OCI-LY3 (cell line): ENCODE results near the gene DAP3.
"Not testable (repeated sequence)": the region's sequence is repeated elsewhere in the genome, so short reads cannot be mapped to it uniquely, and the experiment has no call there.

Experiments used
- H2AFZ ChIP-seq: fragments of 200-600, 300-600 bp; shearing (Covaris generic); 2 replicates; pipeline ENCODE4 v1.6.0; 2014; ENCODE audit warnings: antibody characterized with exemption, low read depth, low read length
- H3K27ac ChIP-seq: fragments of 200-600, 300-600 bp; sonication (generic); 2 replicates; pipeline ENCODE4 v1.5.1; 2014; ENCODE audit warnings: mild to moderate bottlenecking, low read length, moderate library complexity, mixed read lengths
- H3K27me3 ChIP-seq: fragments of 200-600, 300-600 bp; sonication (generic); 2 replicates; pipeline ENCODE4 v1.6.1; 2014; ENCODE audit warnings: low read depth, low read length, mixed read lengths
- H3K36me3 ChIP-seq: fragments of 200-600, 300-600 bp; sonication (generic); replicated peaks from 2 replicates; pipeline ENCODE3; 2014; ENCODE audit warnings: low read depth, low read length, mixed read lengths
- H3K4me1 ChIP-seq: fragments of 300-600, 200-600 bp; sonication (generic); 2 replicates; pipeline ENCODE4 v1.6.1; 2014; ENCODE audit warnings: low read length, mixed read lengths
- H3K4me2 ChIP-seq: fragments of 200-600, 300-600 bp; sonication (generic); 2 replicates; pipeline ENCODE4 v1.6.1; 2014; ENCODE audit warnings: low read length, mixed read lengths
- H3K4me3 ChIP-seq: fragments of 300-600, 200-600 bp; sonication (generic); 2 replicates; pipeline ENCODE4 v1.5.1; 2014; ENCODE audit warnings: antibody characterized with exemption, mild to moderate bottlenecking, low read length, moderate library complexity
- H3K79me2 ChIP-seq: fragments of 300-600, 200-600 bp; shearing (Covaris generic); 2 replicates; pipeline ENCODE4 v1.6.1; 2014; ENCODE audit warnings: mild to moderate bottlenecking, low read length, mixed read lengths
- H3K9ac ChIP-seq: fragments of 300-600, 200-600 bp; shearing (Covaris generic); 2 replicates; pipeline ENCODE4 v1.6.0; 2014; ENCODE audit warnings: mild to moderate bottlenecking, low read length, moderate library complexity
- H3K9me3 ChIP-seq: fragments of 200-600, 300-600 bp; shearing (Covaris generic); 2 replicates; pipeline ENCODE4 v1.6.1; 2014; ENCODE audit warnings: low read length, mixed read lengths; ENCODE audit not compliant: insufficient read depth
- H4K20me1 ChIP-seq: fragments of 200-600, 300-600 bp; sonication (generic); 2 replicates; pipeline ENCODE4 v1.6.1; 2016; ENCODE audit warnings: low read length, mixed read lengths; ENCODE audit not compliant: insufficient read depth
- CTCF ChIP-seq: fragments of 200-600, 300-600 bp; sonication (generic); IDR thresholded peaks from 2 replicates; pipeline ENCODE4 v1.5.1; 2014; ENCODE audit warnings: antibody characterized with exemption, low read length, low read depth
- EZH2phosphoT487 ChIP-seq: fragments of 200-600 bp; shearing (Covaris generic); IDR thresholded peaks from 2 replicates; pipeline ENCODE4 v1.6.1; 2018; ENCODE audit warnings: antibody characterized with exemption, mixed run types, low read depth

The DAP3 gene

GRCh38 chr1:155696524-155696923 lies 7.6 kb downstream of the DAP3 start:
- Histone ChIP-seq H3K4me2 (no peak overlapping the region), H3K9ac (no peak overlapping the region), H3K9me3 (no peaks in the 10 kb centered on the region), H3K27ac (no peak overlapping the region), H3K27me3 (no peaks in the 10 kb centered on the region), H3K79me2 (peaks cover 89% of the 10 kb centered on the region), H3K36me3 (peaks cover 43% of the 10 kb centered on the region), H3K4me1 (no peaks in the 10 kb centered on the region), H3K4me3 (no peak overlapping the region), H2AFZ (no peak overlapping the region), H4K20me1 (peaks cover 21% of the 10 kb centered on the region)
- TF ChIP-seq EZH2phosphoT487 = no peak
- no peak for TF ChIP-seq CTCF

- Histone ChIP-seq H4K20me1 (peaks cover 21% of the 10 kb centered on the region), H3K4me1 (no peaks in the 10 kb centered on the region), H3K4me3 (no peak overlapping the region), H3K9me3 (no peaks in the 10 kb centered on the region), H3K27me3 (no peaks in the 10 kb centered on the region), H2AFZ (no peak overlapping the region), H3K9ac (no peak overlapping the region), H3K4me2 (no peak overlapping the region), H3K27ac (no peak overlapping the region), H3K36me3 (peaks cover 38% of the 10 kb centered on the region), H3K79me2 (peaks cover 84% of the 10 kb centered on the region)
- TF ChIP-seq CTCF (no peak), EZH2phosphoT487 (no peak)
Measured at GRCh38 chr1:155697046-155697445, 8.2 kb downstream of the DAP3 start.

DNA sequence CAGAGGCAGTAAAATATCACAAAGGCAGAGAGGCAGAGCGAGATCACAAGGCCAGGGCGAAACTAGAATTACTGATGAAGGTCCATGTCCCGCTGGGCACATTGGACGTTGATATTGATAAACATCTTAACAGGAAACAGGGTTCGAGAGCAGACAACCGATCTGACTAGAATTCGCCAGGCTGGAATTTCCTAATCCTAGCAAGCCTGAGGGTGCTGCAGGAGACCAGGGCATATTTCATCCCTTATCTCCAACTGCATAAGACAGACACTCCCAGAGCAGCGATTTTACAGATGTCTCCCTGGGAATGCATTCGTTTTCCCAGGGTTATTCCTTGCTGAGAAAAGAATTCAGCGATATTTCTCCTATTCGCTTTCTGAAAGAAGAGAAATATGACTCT lies 8.7 kb downstream of the DAP3 start:
- not testable (repeated sequence) for H3K4me3 ChIP-seq, H3K27ac ChIP-seq

DNA sequence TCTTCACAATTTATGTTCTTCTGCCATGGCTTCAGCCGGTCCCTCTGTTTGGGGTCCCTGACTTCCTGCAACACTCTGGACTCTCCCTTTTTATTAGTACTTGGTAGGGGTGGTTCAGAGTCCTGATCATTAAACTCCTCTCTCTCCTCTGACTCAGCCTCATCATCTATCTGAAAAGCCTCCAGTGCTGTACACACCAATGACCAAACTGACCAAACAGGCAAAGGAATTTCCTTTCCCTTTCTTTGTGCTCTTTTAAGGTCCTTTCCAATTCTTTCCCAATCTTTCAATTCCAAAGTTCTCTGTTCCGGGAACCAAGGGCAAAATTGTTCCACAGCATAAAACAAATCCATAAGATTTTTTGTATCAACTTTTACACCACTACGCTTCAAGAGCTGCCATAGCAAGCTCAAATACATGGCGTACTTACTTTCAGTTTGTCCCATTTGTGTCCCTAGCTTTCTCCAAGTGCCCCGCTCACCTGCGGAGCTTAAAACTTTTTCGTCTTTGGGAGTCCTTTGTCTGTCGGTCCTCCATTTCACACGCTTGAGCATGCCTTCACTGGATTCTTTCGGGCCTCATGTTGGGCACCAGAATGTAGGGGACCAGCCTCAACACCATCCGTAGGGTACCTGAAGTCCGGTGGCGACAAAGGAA lies 9.6 kb downstream of the DAP3 start:
- H3K36me3 ChIP-seq = peaks cover 27% of the 10 kb centered on the region
- peaks cover 25% of the 10 kb centered on the region for H4K20me1 ChIP-seq
- H3K9me3 ChIP-seq = no peaks in the 10 kb centered on the region
- peaks cover 84% of the 10 kb centered on the region for H3K79me2 ChIP-seq
- TF ChIP-seq CTCF (no peak), EZH2phosphoT487 (no peak)
- H3K4me3 ChIP-seq = no peak overlapping the region
- H3K4me1 ChIP-seq = no peaks in the 10 kb centered on the region
- no peak overlapping the region for H2AFZ ChIP-seq
- H3K4me2 ChIP-seq = no peak overlapping the region
- H3K9ac ChIP-seq = no peak overlapping the region
- H3K27me3 ChIP-seq = no peaks in the 10 kb centered on the region
- no peak overlapping the region for H3K27ac ChIP-seq

More for the DNA sequence above, 8.7 kb downstream of the DAP3 start:
- H3K79me2 ChIP-seq = peaks cover 84% of the 10 kb centered on the region
- peaks cover 21% of the 10 kb centered on the region for H4K20me1 ChIP-seq
- H3K27me3 ChIP-seq, H3K4me2 ChIP-seq, H3K4me1 ChIP-seq, H3K9ac ChIP-seq, H2AFZ ChIP-seq, H3K9me3 ChIP-seq: not testable (repeated sequence)
- peaks cover 32% of the 10 kb centered on the region for H3K36me3 ChIP-seq

DNA sequence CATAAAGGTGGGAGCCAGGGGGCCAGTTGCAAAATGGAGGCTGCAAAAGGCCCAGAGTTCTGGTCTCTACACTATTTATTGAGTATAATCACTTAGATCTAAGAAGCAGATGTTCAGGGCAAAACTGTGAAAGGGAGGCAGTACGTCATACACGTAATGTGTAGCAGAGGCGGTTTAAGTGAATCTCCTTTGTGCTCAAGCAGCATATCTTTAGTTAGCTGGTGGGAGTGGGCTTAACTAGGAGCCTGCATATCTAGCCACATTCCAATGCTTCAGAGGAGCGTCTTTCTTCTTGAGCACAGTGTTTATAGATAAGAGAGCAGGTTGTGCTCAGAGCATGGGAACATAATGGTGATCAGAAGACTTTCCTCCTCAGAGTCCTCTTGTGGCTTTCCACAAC lies 10.2 kb downstream of the DAP3 start:
- H3K27ac ChIP-seq, H3K9me3 ChIP-seq, H3K4me3 ChIP-seq, H3K9ac ChIP-seq, H3K27me3 ChIP-seq, H3K4me1 ChIP-seq, H3K4me2 ChIP-seq, H2AFZ ChIP-seq: not testable (repeated sequence)
- H3K36me3 ChIP-seq = peaks cover 27% of the 10 kb centered on the region
- H4K20me1 ChIP-seq = peaks cover 23% of the 10 kb centered on the region
- H3K79me2 ChIP-seq = peaks cover 84% of the 10 kb centered on the region

DNA sequence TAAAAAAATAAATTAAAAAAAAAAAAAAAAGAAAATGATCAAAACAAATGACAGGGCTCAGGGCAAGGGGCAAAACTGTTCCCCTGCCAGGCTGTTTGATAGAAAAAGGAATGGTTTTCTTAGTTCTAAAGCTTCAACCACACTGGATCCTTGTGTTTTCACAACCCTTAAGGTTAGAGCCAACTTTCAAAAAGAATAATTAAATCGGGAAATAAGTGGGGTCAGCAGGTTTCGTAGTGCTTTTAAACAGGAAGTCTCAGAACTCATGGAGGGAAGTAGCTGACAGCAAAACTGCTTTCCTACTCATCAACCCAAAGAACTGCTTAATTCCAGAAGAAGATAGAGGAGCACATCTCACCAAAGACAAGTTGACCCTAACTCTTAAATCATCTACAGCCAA lies 12.8 kb downstream of the DAP3 start:
- not testable (repeated sequence) for H3K4me2 ChIP-seq, H3K27me3 ChIP-seq, H3K27ac ChIP-seq, H3K9ac ChIP-seq, H2AFZ ChIP-seq, H3K4me3 ChIP-seq, H3K9me3 ChIP-seq, H3K4me1 ChIP-seq
- peaks cover 14% of the 10 kb centered on the region for H4K20me1 ChIP-seq
- H3K36me3 ChIP-seq = peaks cover 22% of the 10 kb centered on the region
- peaks cover 83% of the 10 kb centered on the region for H3K79me2 ChIP-seq
